Bladder microvascular endothelial cell (primary cell): ENCODE data around the gene QRICH2. TPM values are rescaled to one million over a fixed set of nuclear protein-coding genes. Genes with fewer than 3 reads are reported as not detected.

Source experiments
- total RNA-seq: library from RNA; depleted of rRNA; stranded (reverse); fragments of >200 nt; gene quantifications from 2 replicates; pipeline ENCODE4 v1.2.3, GENCODE V29; 2014

QRICH2 gene
- 3.1 and 10.4 TPM in 2 replicates for total RNA-seq

GRCh38 chr17:76307966-76308338 is at the start of gene QRICH2:
Gene QRICH2, minus strand, starts transcription at chr17:76308276. Its CDS starts 278 bp downstream, at chr17:76307998.

GRCh38 chr17:76353599-76354316 is 45.7 kb upstream of the QRICH2 start, which contains the start of gene PRPSAP1:
Gene PRPSAP1, minus strand, starts transcription at chr17:76353916. Its CDS starts 213 bp downstream, at chr17:76353703.

GRCh38 chr17:76264755-76265623 is 43.1 kb downstream of the QRICH2 start, which contains the start of gene UBALD2:
Gene UBALD2, plus strand, starts transcription at chr17:76265348. Its CDS starts 158 bp downstream, at chr17:76265506.

GRCh38 chr17:76240461-76241203 is 67.4 kb downstream of the QRICH2 start, which contains the start of gene RNF157:
Gene RNF157, minus strand, starts transcription at chr17:76240493. Its CDS starts 253 bp downstream, at chr17:76240240.

Other genes with a start within 250 kb of the QRICH2 start
- 25.1 and 54.9 TPM in 2 replicates for gene SRP68, start 235.8 kb downstream of the QRICH2 start, total RNA-seq
- gene GALR2, start 233.5 kb downstream of the QRICH2 start, total RNA-seq, result 0.16 TPM in 1 of 2 replicates, not detected in the other
- gene ZACN, start 229.1 kb downstream of the QRICH2 start, total RNA-seq, result not detected in 2 replicates
- 51.8 and 129 TPM in 2 replicates for gene EXOC7, start 204.5 kb downstream of the QRICH2 start, total RNA-seq
- under 0.01 TPM in 1 of 2 replicates, not detected in the other for gene FOXJ1, start 167.0 kb downstream of the QRICH2 start, total RNA-seq
- 0.32 and 0.63 TPM in 2 replicates for gene RNF157, start 67.8 kb downstream of the QRICH2 start, total RNA-seq
- gene UBALD2, start 42.9 kb downstream of the QRICH2 start, total RNA-seq, result 6.8 and 8.9 TPM in 2 replicates
- 60.5 and 129 TPM in 2 replicates for gene PRPSAP1, start 45.6 kb upstream of the QRICH2 start, total RNA-seq
- gene SPHK1, start 76.3 kb upstream of the QRICH2 start, total RNA-seq, result 52.5 and 142 TPM in 2 replicates
- gene UBE2O, start 144.9 kb upstream of the QRICH2 start, total RNA-seq, result 14.7 and 51.5 TPM in 2 replicates
- gene AANAT, start 159.3 kb upstream of the QRICH2 start, total RNA-seq, result not detected in 2 replicates
- 14.9 and 50.5 TPM in 2 replicates for gene RHBDF2, start 193.1 kb upstream of the QRICH2 start, total RNA-seq
- 3.3 and 4.4 TPM in 2 replicates for gene CYGB, start 229.4 kb upstream of the QRICH2 start, total RNA-seq
- 0.38 and 0.49 TPM in 2 replicates for gene PRCD, start 231.8 kb upstream of the QRICH2 start, total RNA-seq